GM21447 (cell line): ENCODE measurements around the gene NR3C2.
"Not testable (repeated sequence)": the region's sequence is repeated elsewhere in the genome, so short reads cannot be mapped to it uniquely, and the experiment has no call there.

Source experiments
- ATAC-seq: cut with Tn5 transposase; IDR thresholded peaks from one replicate; pipeline ENCODE4 v1.9.1; 2021; ENCODE audit not compliant: unreplicated experiment

The NR3C2 gene

GRCh38 chr4:148222991-148223660 is 219.1 kb downstream of the NR3C2 start:
- no peak for ATAC-seq

GRCh38 chr4:148216866-148217814 is 225.1 kb downstream of the NR3C2 start:
- ATAC-seq = peak; percentile 95

GRCh38 chr4:148216321-148216720 is 225.9 kb downstream of the NR3C2 start:
- peak; percentile 6 for ATAC-seq

- no peak for ATAC-seq
Measured at GRCh38 chr4:148215202-148215601, 227.0 kb downstream of the NR3C2 start.

GRCh38 chr4:148214529-148215166 is 227.6 kb downstream of the NR3C2 start:
- no peak for ATAC-seq

- ATAC-seq = no peak
Measured at GRCh38 chr4:148211533-148211932, 230.7 kb downstream of the NR3C2 start.

GRCh38 chr4:148210661-148211060 is 231.6 kb downstream of the NR3C2 start:
- ATAC-seq = no peak

- no peak for ATAC-seq
Measured at GRCh38 chr4:148207068-148207467, 235.1 kb downstream of the NR3C2 start.

- ATAC-seq = no peak
Measured at GRCh38 chr4:148205476-148205875, 236.7 kb downstream of the NR3C2 start.

- no peak for ATAC-seq
Measured at GRCh38 chr4:148204892-148205291, 237.3 kb downstream of the NR3C2 start.

GRCh38 chr4:148204171-148204570 is 238.0 kb downstream of the NR3C2 start:
- ATAC-seq = no peak

GRCh38 chr4:148203056-148203898 is 238.9 kb downstream of the NR3C2 start:
- ATAC-seq = no peak

- ATAC-seq = no peak
Measured at GRCh38 chr4:148200960-148201359, 241.3 kb downstream of the NR3C2 start.

GRCh38 chr4:148196164-148196563 is 246.1 kb downstream of the NR3C2 start:
- ATAC-seq = no peak

- no peak for ATAC-seq
Measured at GRCh38 chr4:148192526-148192925, 249.7 kb downstream of the NR3C2 start.

- not testable (repeated sequence) for ATAC-seq
Measured at GRCh38 chr4:148187454-148188222, 254.6 kb downstream of the NR3C2 start.

- no peak for ATAC-seq
Measured at GRCh38 chr4:148184922-148185321, 257.3 kb downstream of the NR3C2 start.

- no peak for ATAC-seq
Measured at GRCh38 chr4:148182230-148182911, 259.8 kb downstream of the NR3C2 start.

GRCh38 chr4:148173397-148174017 is 268.7 kb downstream of the NR3C2 start:
- ATAC-seq = no peak
